ENCODE measurements around the gene SNED1. TPM values are rescaled to one million over a fixed set of nuclear protein-coding genes. Genes with fewer than 3 reads are reported as not detected.
A peak's percentile ranks its signal among the peaks of the same experiment; 100 is the strongest.

The SNED1 gene
- polyA plus RNA-seq, 3 donors: 0.02 to 3.4 (median 0.12) TPM

DNA sequence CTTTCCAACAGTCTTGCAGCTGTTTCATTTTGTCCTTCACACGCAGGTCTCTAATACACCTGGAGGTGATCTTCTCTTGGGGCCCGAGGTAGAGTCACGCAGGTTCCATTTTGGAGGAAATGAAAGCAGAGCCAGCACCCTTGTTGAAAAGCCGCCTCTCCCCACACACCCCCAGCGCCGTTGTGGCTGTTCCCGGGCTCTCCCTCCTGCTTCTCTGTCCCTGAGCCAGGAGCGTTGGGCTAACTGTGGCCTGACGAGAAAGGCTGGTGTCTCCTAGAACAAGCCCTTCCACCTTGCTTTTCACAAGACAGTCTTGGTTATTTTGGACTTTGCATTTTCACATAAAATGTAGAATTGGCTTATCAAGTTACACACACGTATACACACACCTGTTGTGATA is 16.3 kb downstream of the SNED1 start:
- intact Hi-C loops (cut with micrococcal nuclease): no loop called here
- WGBS (ENCODE audit: insufficient coverage): 90% methylated on average over 3 of the region's 10 CpGs
- Mint-ChIP-seq H3K4me1 (peaks cover 6% of the 10 kb centered on the region), H3K4me3 (no peak overlapping the region), H3K36me3 (peaks cover 0 to 2% of the 10 kb centered on the region in 2 donors), H3K27ac (no peak overlapping the region), H3K9me3 (peaks cover 0 to 7% (median 3%) of the 10 kb centered on the region in 7 donors), H3K27me3 (ENCODE audit: low read depth in 3 of 3) (peaks cover 5 to 13% (median 7%) of the 10 kb centered on the region in 3 donors)
- Histone ChIP-seq H2AFZ (ENCODE audit: insufficient read depth, low read depth, low read length, poor library complexity, severe bottlenecking) (no peak overlapping the region), H3K27ac (ENCODE audit: low read depth in 1 of 2, low read length in 2 of 2) (no peak overlapping the region), H3K36me3 (replicated peaks in 1 of 2; ENCODE audit: control insufficient read depth in 1 of 2, insufficient read depth in 2 of 2, low read length in 2 of 2) (no peaks in the 10 kb centered on the region), H3K4me2 (replicated peaks; ENCODE audit: extremely low read depth, low read length, poor library complexity, severe bottlenecking) (no peak overlapping the region), H3K27me3 (ENCODE audit: control insufficient read depth in 2 of 2, insufficient read depth in 2 of 2, low read length in 2 of 2) (no peaks in the 10 kb centered on the region), H3K9ac (ENCODE audit: insufficient read depth, low read length, poor library complexity, severe bottlenecking) (no peak overlapping the region), H4K20me1 (ENCODE audit: insufficient read depth, low read length) (no peaks in the 10 kb centered on the region), H3K4me3 (replicated peaks in 1 of 3; ENCODE audit: low read depth in 2 of 3, low read length in 3 of 3) (no peak overlapping the region), H3K4me1 (ENCODE audit: control insufficient read depth in 1 of 2, insufficient read depth in 2 of 2, low read length in 2 of 2) (peaks cover 5 to 7% of the 10 kb centered on the region in 2 donors), H3K79me2 (ENCODE audit: insufficient read depth, low read length) (no peaks in the 10 kb centered on the region), H3K9me3 (replicated peaks in 1 of 2; ENCODE audit: control insufficient read depth in 1 of 2, insufficient read depth in 1 of 2, low read length in 2 of 2) (peaks cover 0 to 3% of the 10 kb centered on the region in 2 donors)
- TF ChIP-seq CTCF (IDR thresholded peaks at IDR 0.05): no peak
- DNase-seq: no peak

- no peak overlapping the region for H3K4me3 Mint-ChIP-seq
- 98% methylated on average over 13 of the region's 13 CpGs for WGBS (ENCODE audit: insufficient coverage)
- no peak for TF ChIP-seq CTCF (IDR thresholded peaks at IDR 0.05)
- H3K9me3 ChIP-seq (replicated peaks in 1 of 2; ENCODE audit: control insufficient read depth in 1 of 2, insufficient read depth in 1 of 2, low read length in 2 of 2): peaks cover 0 to 7% of the 10 kb centered on the region in 2 donors
- H3K4me3 ChIP-seq (replicated peaks in 1 of 3; ENCODE audit: low read depth in 2 of 3, low read length in 3 of 3): no peak overlapping the region
- H3K36me3 Mint-ChIP-seq: peaks cover 0 to 2% of the 10 kb centered on the region in 2 donors
- no peak overlapping the region for H3K4me2 ChIP-seq (replicated peaks; ENCODE audit: extremely low read depth, low read length, poor library complexity, severe bottlenecking)
- H3K79me2 ChIP-seq (ENCODE audit: insufficient read depth, low read length): no peaks in the 10 kb centered on the region
- H2AFZ ChIP-seq (ENCODE audit: insufficient read depth, low read depth, low read length, poor library complexity, severe bottlenecking): no peak overlapping the region
- no peaks in the 10 kb centered on the region for H3K4me1 Mint-ChIP-seq
- peak overlapping the region in 1 of 7 donors; percentile 38 for H3K27ac Mint-ChIP-seq
- H3K36me3 ChIP-seq (replicated peaks in 1 of 2; ENCODE audit: control insufficient read depth in 1 of 2, insufficient read depth in 2 of 2, low read length in 2 of 2): no peaks in the 10 kb centered on the region
- peaks cover 0 to 9% (median 3%) of the 10 kb centered on the region in 7 donors for H3K9me3 Mint-ChIP-seq
- H3K4me1 ChIP-seq (ENCODE audit: control insufficient read depth in 1 of 2, insufficient read depth in 2 of 2, low read length in 2 of 2): peaks cover 0 to under 1% of the 10 kb centered on the region in 2 donors
- intact Hi-C loops (cut with micrococcal nuclease): no loop called here
- no peak overlapping the region for H3K9ac ChIP-seq (ENCODE audit: insufficient read depth, low read length, poor library complexity, severe bottlenecking)
- no peak for DNase-seq
- no peak overlapping the region for H3K27ac ChIP-seq (ENCODE audit: low read depth in 1 of 2, low read length in 2 of 2)
- no peaks in the 10 kb centered on the region for H3K27me3 ChIP-seq (ENCODE audit: control insufficient read depth in 2 of 2, insufficient read depth in 2 of 2, low read length in 2 of 2)
- peaks cover 0 to 6% (median 3%) of the 10 kb centered on the region in 3 donors for H3K27me3 Mint-ChIP-seq (ENCODE audit: low read depth in 3 of 3)
- H4K20me1 ChIP-seq (ENCODE audit: insufficient read depth, low read length): no peaks in the 10 kb centered on the region
Observed at GRCh38 chr2:241015439-241015838, 17.0 kb downstream of the SNED1 start.

Data from CD14-positive monocyte (primary cell).